Renal cortex interstitium (tissue), 11 donors: ENCODE data around the gene TRPM3. TPM values are rescaled to one million over a fixed set of nuclear protein-coding genes. Genes with fewer than 3 reads are reported as not detected.
A peak's percentile ranks its signal among the peaks of the same experiment; 100 is the strongest.
"Not testable (repeated sequence)": the region's sequence is repeated elsewhere in the genome, so short reads cannot be mapped to it uniquely, and the experiment has no call there.

Experiments used
- DNase-seq, 11 donors: peaks; one replicate each; pipeline ENCODE4 v3.0.0-alpha.2; 2013; ENCODE audit warnings: low read depth in 9 of 11, low spot score in 4 of 11; ENCODE audit errors: extremely low read depth in 1 of 11
- polyA plus RNA-seq, 3 donors: library from polyadenylated mRNA; unstranded; fragments of 120-200 nt; gene quantifications; one replicate each; pipeline ENCODE4 v1.2.1, GENCODE V29; 2013; ENCODE audit not compliant: insufficient read length in 3 of 3

The TRPM3 gene
- polyA plus RNA-seq, 3 donors: 12.4 to 14.9 (median 13.2) TPM

GRCh38 chr9:70668751-70669150 lies 452.7 kb downstream of the TRPM3 start:
- no peak for DNase-seq

- DNase-seq: no peak
Observed at GRCh38 chr9:70658765-70659164, 462.7 kb downstream of the TRPM3 start.

GRCh38 chr9:70656281-70656680 lies 465.1 kb downstream of the TRPM3 start:
- no peak for DNase-seq

GRCh38 chr9:70654144-70654543 lies 467.3 kb downstream of the TRPM3 start:
- DNase-seq: no peak

GRCh38 chr9:70644627-70645026 lies 476.8 kb downstream of the TRPM3 start:
- not testable (repeated sequence) for DNase-seq

GRCh38 chr9:70642341-70642740 lies 479.1 kb downstream of the TRPM3 start:
- no peak for DNase-seq

- no peak for DNase-seq
Observed at GRCh38 chr9:70641631-70642030, 479.8 kb downstream of the TRPM3 start.

GRCh38 chr9:70641031-70641430 lies 480.4 kb downstream of the TRPM3 start:
- DNase-seq: no peak

- peak; percentile 13 to 67 (median 45) for DNase-seq
Observed at GRCh38 chr9:70639853-70640814, 481.3 kb downstream of the TRPM3 start.

GRCh38 chr9:70635790-70636189 lies 485.6 kb downstream of the TRPM3 start:
- no peak for DNase-seq

- DNase-seq: no peak
Observed at GRCh38 chr9:70634696-70635095, 486.7 kb downstream of the TRPM3 start.

- DNase-seq: no peak
Observed at GRCh38 chr9:70630971-70631370, 490.4 kb downstream of the TRPM3 start.

GRCh38 chr9:70629080-70629685 lies 492.2 kb downstream of the TRPM3 start:
- DNase-seq: not testable (repeated sequence)

- DNase-seq: no peak
Observed at GRCh38 chr9:70625078-70625477, 496.3 kb downstream of the TRPM3 start.

- DNase-seq: no peak
Observed at GRCh38 chr9:70618784-70619183, 502.6 kb downstream of the TRPM3 start.

GRCh38 chr9:70617033-70617828 lies 504.2 kb downstream of the TRPM3 start:
- no peak for DNase-seq

- no peak for DNase-seq
Observed at GRCh38 chr9:70616228-70616990, 505.0 kb downstream of the TRPM3 start.

GRCh38 chr9:70615464-70616138 lies 505.8 kb downstream of the TRPM3 start:
- DNase-seq: no peak
